SJSA1 (cell line): ENCODE data around the gene ARFRP1. TPM values are rescaled to one million over a fixed set of nuclear protein-coding genes. Genes with fewer than 3 reads are reported as not detected.
"Not testable (repeated sequence)": the region's sequence is repeated elsewhere in the genome, so short reads cannot be mapped to it uniquely, and the experiment has no call there.

Experiments
- DNase-seq, 2 experiments: peaks; one replicate each; pipeline ENCODE4 v3.0.0-alpha.2; 2015 to 2020; ENCODE audit warnings: low spot score in 2 of 2, low read depth in 1 of 2
- H3K27ac ChIP-seq: fragments of 250-450 bp; sonication (Bioruptor Pico); 2 replicates; pipeline ENCODE4 v1.5.1; 2020; ENCODE audit warnings: mild to moderate bottlenecking, moderate library complexity
- H3K27me3 ChIP-seq: fragments of 250-450 bp; sonication (Bioruptor Pico); replicated peaks from 2 replicates; pipeline ENCODE4 v1.5.1; 2020; ENCODE audit warnings: mild to moderate bottlenecking, moderate library complexity
- H3K36me3 ChIP-seq: fragments of 250-450 bp; sonication (Bioruptor Pico); 2 replicates; pipeline ENCODE4 v1.5.1; 2020; ENCODE audit warnings: mild to moderate bottlenecking
- H3K4me1 ChIP-seq: fragments of 250-450 bp; sonication (Bioruptor Pico); replicated peaks from 2 replicates; pipeline ENCODE4 v1.6.1; 2021; ENCODE audit warnings: mild to moderate bottlenecking
- H3K4me3 ChIP-seq: fragments of 250-450 bp; sonication (Bioruptor Pico); 2 replicates; pipeline ENCODE4 v1.5.1; 2020; ENCODE audit warnings: mild to moderate bottlenecking
- H3K9me3 ChIP-seq: fragments of 250-450 bp; sonication (Bioruptor Pico); replicated peaks from 2 replicates; pipeline ENCODE4 v1.5.1; 2020; ENCODE audit warnings: mild to moderate bottlenecking
- total RNA-seq: library from RNA; depleted of rRNA; stranded (reverse); fragments of >200 nt; shearing (Covaris generic); gene quantifications from 2 replicates; pipeline ENCODE4 v1.2.3, GENCODE V29; 2014

Gene ARFRP1
- total RNA-seq, 1 experiment from 2014 or later, result 49.1 TPM

- Histone ChIP-seq H3K9me3 (no peaks in the 10 kb centered on the region), H3K4me3 (no peak overlapping the region), H3K36me3 (peaks cover 63% of the 10 kb centered on the region), H3K27ac (peak overlapping the region; percentile 81; the same call in 1 of the 2 replicates), H3K27me3 (no peaks in the 10 kb centered on the region), H3K4me1 (peaks cover 23% of the 10 kb centered on the region)
- no peak for DNase-seq
Observed at GRCh38 chr20:63680857-63681608, 26.7 kb downstream of the ARFRP1 start.

DNA sequence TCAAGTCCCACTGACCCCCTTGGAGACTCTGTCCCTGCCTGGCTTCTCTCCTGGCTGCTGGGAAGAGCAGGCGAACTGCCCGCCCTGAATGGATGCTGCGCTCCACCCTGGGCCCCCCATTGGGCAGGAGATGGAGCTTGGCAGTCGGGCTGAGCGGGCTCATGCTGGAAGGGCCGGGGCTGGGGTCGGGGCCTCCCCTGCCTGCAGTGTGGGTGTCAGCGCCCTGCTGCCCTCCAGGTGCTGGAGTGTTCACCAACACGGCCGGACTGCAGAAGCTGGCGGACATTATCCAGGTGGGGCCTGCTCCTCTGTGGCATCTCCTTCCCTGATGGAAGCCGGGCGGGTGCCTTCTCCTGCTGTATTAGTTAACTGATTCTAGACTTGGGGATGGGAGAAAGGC is 27.3 kb downstream of the ARFRP1 start:
- Histone ChIP-seq H3K4me1 (peaks cover 23% of the 10 kb centered on the region), H3K4me3 (no peak overlapping the region), H3K27ac (no peak overlapping the region), H3K27me3 (no peaks in the 10 kb centered on the region), H3K36me3 (peaks cover 62% of the 10 kb centered on the region), H3K9me3 (no peaks in the 10 kb centered on the region)
- DNase-seq, result no peak

GRCh38 chr20:63679799-63680305 is 27.9 kb downstream of the ARFRP1 start:
- no peak overlapping the region for H3K27ac ChIP-seq
- no peak overlapping the region for H3K4me3 ChIP-seq
- H3K36me3 ChIP-seq, result peaks cover 64% of the 10 kb centered on the region
- no peak for DNase-seq
- no peaks in the 10 kb centered on the region for H3K27me3 ChIP-seq
- no peaks in the 10 kb centered on the region for H3K9me3 ChIP-seq
- peaks cover 23% of the 10 kb centered on the region for H3K4me1 ChIP-seq

- peaks cover 23% of the 10 kb centered on the region for H3K4me1 ChIP-seq
- no peaks in the 10 kb centered on the region for H3K9me3 ChIP-seq
- no peak for DNase-seq
- peaks cover 60% of the 10 kb centered on the region for H3K36me3 ChIP-seq
- no peak overlapping the region for H3K4me3 ChIP-seq
- no peak overlapping the region for H3K27ac ChIP-seq
- H3K27me3 ChIP-seq, result no peaks in the 10 kb centered on the region
Observed at GRCh38 chr20:63678667-63679465, 28.9 kb downstream of the ARFRP1 start.

- Histone ChIP-seq H3K9me3 (no peaks in the 10 kb centered on the region), H3K36me3 (peaks cover 63% of the 10 kb centered on the region), H3K27me3 (no peaks in the 10 kb centered on the region), H3K4me1 (peaks cover 19% of the 10 kb centered on the region), H3K4me3 (no peak overlapping the region), H3K27ac (no peak overlapping the region)
- no peak for DNase-seq
Observed at GRCh38 chr20:63678071-63678470, 29.7 kb downstream of the ARFRP1 start.

DNA sequence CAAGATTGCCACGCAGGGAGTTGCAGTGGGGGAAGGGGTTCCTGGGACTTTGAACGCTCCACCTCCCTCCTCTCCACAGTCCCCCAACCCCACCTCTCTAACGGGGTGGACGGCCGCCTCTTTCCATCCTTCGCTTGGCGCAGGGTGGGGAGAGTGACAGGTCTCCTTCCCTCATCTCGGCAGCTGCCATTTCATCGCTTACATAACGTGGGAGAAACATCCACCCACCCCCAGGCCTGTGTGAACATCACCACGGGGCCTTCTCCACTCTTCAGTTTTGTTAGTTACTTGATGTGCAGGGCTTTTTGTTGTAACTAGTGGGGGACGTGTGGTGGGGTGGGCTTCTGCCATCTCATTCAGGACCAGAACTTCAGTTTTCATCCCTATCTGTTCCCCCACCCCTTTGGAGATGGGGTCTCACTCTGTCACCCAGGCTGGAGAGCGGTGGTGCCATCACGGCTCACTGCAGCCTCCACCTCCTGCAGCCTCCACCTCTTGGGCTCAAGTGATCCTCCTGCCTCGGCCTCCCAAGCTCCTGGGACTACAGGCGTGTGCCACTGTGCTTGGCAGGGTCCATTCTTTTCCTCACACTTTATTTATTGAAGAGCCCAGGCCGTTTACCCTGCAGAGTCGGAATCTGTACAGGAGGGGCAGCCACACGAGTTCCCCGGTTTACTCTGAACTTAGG is 32.0 kb downstream of the ARFRP1 start:
- DNase-seq, result no peak
- Histone ChIP-seq H3K27me3 (no peaks in the 10 kb centered on the region), H3K27ac (no peak overlapping the region), H3K36me3 (peaks cover 61% of the 10 kb centered on the region), H3K9me3 (no peaks in the 10 kb centered on the region), H3K4me1 (no peaks in the 10 kb centered on the region), H3K4me3 (no peak overlapping the region)

DNA sequence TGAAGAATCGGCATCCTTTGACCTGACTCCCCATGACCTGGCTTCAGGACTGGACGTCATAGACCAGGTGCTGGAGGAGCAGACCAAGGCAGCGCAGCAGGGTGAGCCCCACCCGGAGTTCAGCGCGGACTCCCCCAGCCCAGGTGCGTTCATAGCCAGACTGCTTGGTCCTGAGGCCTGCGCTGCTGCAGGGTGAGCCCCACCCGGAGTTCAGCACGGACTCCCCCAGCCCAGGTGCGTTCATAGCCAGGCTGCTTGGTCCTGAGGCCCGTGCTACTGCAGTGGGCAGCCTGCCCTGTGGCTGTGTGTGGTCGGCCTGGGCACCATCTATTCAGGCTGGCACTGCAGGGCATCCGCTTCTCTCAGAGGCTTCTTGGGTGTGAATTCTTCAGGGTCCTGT is 33.8 kb downstream of the ARFRP1 start:
- no peaks in the 10 kb centered on the region for H3K4me1 ChIP-seq
- H3K27ac ChIP-seq, result no peak overlapping the region
- no peaks in the 10 kb centered on the region for H3K9me3 ChIP-seq
- H3K27me3 ChIP-seq, result no peaks in the 10 kb centered on the region
- H3K36me3 ChIP-seq, result peaks cover 50% of the 10 kb centered on the region
- H3K4me3 ChIP-seq, result no peak overlapping the region
- DNase-seq, result no peak

DNA sequence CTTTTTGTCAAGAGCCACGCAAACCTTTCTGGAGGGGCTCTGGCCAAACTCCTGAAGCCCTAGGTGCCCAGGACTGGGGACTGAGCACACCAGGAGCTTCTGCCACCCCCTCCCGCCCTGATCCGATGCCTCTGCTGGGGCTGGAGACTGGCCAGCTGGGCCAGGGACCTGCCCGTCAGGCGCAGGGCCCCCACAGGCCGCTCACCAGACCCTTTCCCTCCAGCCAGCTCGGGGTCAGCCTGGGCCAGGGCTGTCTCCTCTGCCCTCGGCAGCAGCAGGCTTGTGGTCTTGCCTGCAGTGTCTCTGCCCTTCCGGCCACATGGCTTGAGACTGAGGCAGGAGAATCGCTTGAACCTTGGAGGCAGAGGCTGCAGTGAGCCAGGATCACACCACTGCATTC is 35.1 kb downstream of the ARFRP1 start:
- DNase-seq, result no peak
- Histone ChIP-seq H3K27ac (no peak overlapping the region), H3K36me3 (peaks cover 56% of the 10 kb centered on the region), H3K4me3 (no peak overlapping the region), H3K27me3 (no peaks in the 10 kb centered on the region), H3K4me1 (no peaks in the 10 kb centered on the region), H3K9me3 (no peaks in the 10 kb centered on the region)

DNA sequence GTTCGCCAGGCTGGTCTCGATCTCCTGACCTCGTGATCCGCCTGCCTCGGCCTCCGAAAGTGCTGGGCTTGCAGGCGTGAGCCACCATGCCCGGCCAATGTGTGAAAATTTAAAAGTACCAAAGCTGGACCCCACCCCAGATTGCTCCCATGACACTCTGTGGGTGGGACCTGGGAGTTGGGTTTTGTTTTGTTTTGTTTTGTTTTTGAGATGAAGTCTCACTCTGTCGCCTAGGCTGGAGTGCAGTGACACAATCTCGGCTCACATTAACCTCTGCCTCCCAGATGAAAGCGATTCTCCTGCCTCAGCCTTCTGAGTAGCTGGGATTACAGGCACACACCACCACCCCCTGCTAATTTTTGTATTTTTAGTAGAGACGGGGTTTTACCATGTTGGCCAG is 36.1 kb downstream of the ARFRP1 start:
- not testable (repeated sequence) for H3K4me1 ChIP-seq, DNase-seq, H3K4me3 ChIP-seq, H3K27me3 ChIP-seq, H3K27ac ChIP-seq, H3K9me3 ChIP-seq
- H3K36me3 ChIP-seq, result peaks cover 61% of the 10 kb centered on the region

- Histone ChIP-seq H3K9me3 (no peaks in the 10 kb centered on the region), H3K4me3 (no peak overlapping the region), H3K27ac (no peak overlapping the region), H3K36me3 (peaks cover 71% of the 10 kb centered on the region), H3K27me3 (no peaks in the 10 kb centered on the region), H3K4me1 (no peaks in the 10 kb centered on the region)
- no peak for DNase-seq
Observed at GRCh38 chr20:63668351-63668750, 39.4 kb downstream of the ARFRP1 start.

- Histone ChIP-seq H3K36me3 (peaks cover 71% of the 10 kb centered on the region), H3K4me3 (no peak overlapping the region), H3K27me3 (no peaks in the 10 kb centered on the region), H3K9me3 (no peaks in the 10 kb centered on the region), H3K4me1 (no peaks in the 10 kb centered on the region), H3K27ac (no peak overlapping the region)
- no peak for DNase-seq
Observed at GRCh38 chr20:63667858-63668257, 39.9 kb downstream of the ARFRP1 start.

- H3K9me3 ChIP-seq, result no peaks in the 10 kb centered on the region
- no peaks in the 10 kb centered on the region for H3K27me3 ChIP-seq
- H3K36me3 ChIP-seq, result peaks cover 79% of the 10 kb centered on the region
- H3K4me3 ChIP-seq, result no peak overlapping the region
- DNase-seq, result no peak
- no peaks in the 10 kb centered on the region for H3K4me1 ChIP-seq
- H3K27ac ChIP-seq, result no peak overlapping the region
Observed at GRCh38 chr20:63665708-63666107, 42.1 kb downstream of the ARFRP1 start.

DNA sequence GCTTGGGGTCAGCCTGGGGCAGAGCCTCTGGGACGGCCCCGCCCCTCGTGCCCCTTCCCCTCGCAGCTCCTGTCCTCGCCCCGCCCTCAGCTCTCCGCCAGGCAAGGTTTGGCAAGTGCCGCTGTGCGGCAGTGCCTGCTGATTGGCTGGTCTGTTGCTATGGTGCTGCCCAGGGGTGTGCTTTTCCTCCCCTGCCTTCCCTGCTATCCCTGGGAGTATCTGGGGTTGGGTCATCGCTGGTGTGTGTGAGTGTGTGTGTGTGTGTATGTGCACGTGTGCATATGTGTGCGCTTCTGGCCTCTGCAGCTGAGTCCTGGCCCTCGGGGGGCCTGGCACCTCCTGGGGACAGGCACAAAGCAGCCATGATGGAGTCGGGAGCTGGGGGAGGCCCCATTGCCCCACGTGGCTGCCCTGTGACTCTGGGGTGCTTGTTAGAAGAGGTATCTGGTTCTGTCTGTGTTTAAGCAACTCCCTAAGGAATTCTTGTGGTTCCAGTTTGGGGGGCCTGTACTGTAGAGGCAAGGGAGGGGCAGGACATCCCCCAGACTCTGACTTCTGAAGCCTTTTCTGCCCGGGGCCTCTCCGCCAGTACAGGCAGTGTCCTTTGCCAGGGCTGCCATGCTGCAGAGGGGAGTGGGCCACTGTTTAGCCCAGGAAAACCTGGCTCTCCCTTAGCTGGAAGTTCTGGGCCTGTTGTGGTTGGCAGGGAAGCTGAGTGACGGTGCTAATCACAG is 42.7 kb downstream of the ARFRP1 start:
- DNase-seq, result no peak
- Histone ChIP-seq H3K4me1 (no peaks in the 10 kb centered on the region), H3K9me3 (no peaks in the 10 kb centered on the region), H3K27me3 (no peaks in the 10 kb centered on the region), H3K4me3 (no peak overlapping the region), H3K27ac (no peak overlapping the region), H3K36me3 (peaks cover 79% of the 10 kb centered on the region)
